Stimulated activated CD4-positive, alpha-beta T cell treated with anti-CD3 and anti-CD28 coated beads, Interleukin-12 subunit alpha, Interleukin-12 subunit beta, amount 100 ng/mL, for 48 hours (primary cell): ENCODE results near the gene SLC25A20.
"Not testable (repeated sequence)": the region's sequence is repeated elsewhere in the genome, so short reads cannot be mapped to it uniquely, and the experiment has no call there.

Source experiments
- DNase-seq, 3 donors: peaks; one replicate each; pipeline ENCODE4 v3.0.0-alpha.2; 2020; ENCODE audit warnings: low read depth in 2 of 3, low spot score in 1 of 3

The SLC25A20 gene

GRCh38 chr3:48898383-48899234 is at the start of gene SLC25A20:
TSS of gene SLC25A20 (minus strand) at chr3:48898882. CDS start at chr3:48898794, 88 bp downstream.
- DNase-seq, result peak; percentile 85 to 91 (median 86)

- DNase-seq, result no peak
These were observed 47.3 kb upstream of the SLC25A20 start for GRCh38 chr3:48945891-48946549.

- no peak for DNase-seq
These were observed 46.8 kb upstream of the SLC25A20 start for GRCh38 chr3:48945432-48945831.

GRCh38 chr3:48938689-48939088 is 40.0 kb upstream of the SLC25A20 start:
- no peak for DNase-seq

GRCh38 chr3:48938156-48938555 is 39.5 kb upstream of the SLC25A20 start:
- no peak for DNase-seq

- DNase-seq, result no peak
These were observed 36.8 kb upstream of the SLC25A20 start for GRCh38 chr3:48935530-48935929.

GRCh38 chr3:48934333-48934991 is 35.8 kb upstream of the SLC25A20 start:
- DNase-seq, result no peak

- DNase-seq, result no peak
These were observed 33.4 kb upstream of the SLC25A20 start for GRCh38 chr3:48931944-48932580.

GRCh38 chr3:48930590-48930989 is 31.9 kb upstream of the SLC25A20 start:
- no peak for DNase-seq

- DNase-seq, result no peak
These were observed 30.8 kb upstream of the SLC25A20 start for GRCh38 chr3:48929358-48930035.

GRCh38 chr3:48928679-48929078 is 30.0 kb upstream of the SLC25A20 start:
- no peak for DNase-seq

- no peak for DNase-seq
These were observed 29.2 kb upstream of the SLC25A20 start for GRCh38 chr3:48927928-48928327.

- DNase-seq, result peak in 1 of 3 donors; percentile 20
These were observed 28.0 kb upstream of the SLC25A20 start for GRCh38 chr3:48926425-48927392.

- DNase-seq, result peak; percentile 40 to 59 (median 44)
These were observed 20.8 kb upstream of the SLC25A20 start for GRCh38 chr3:48919215-48920138.

GRCh38 chr3:48918388-48919214 is 19.9 kb upstream of the SLC25A20 start, which contains the start of gene ARIH2:
TSS of gene ARIH2 (plus strand) at chr3:48918842. CDS start at chr3:48927559, 8,717 bp downstream.
- peak; percentile 77 to 88 (median 84) for DNase-seq

- DNase-seq, result peak in 1 of 3 donors; percentile 19
These were observed 16.6 kb upstream of the SLC25A20 start for GRCh38 chr3:48915296-48915695.

- not testable (repeated sequence) for DNase-seq
These were observed 8.3 kb upstream of the SLC25A20 start for GRCh38 chr3:48907026-48907425.
